Activated naive CD8-positive, alpha-beta T cell treated with anti-CD3 and anti-CD28 coated beads, Interleukin-2, amount 50 U/mL, for 16 hours (primary cell): ENCODE measurements around the gene AKT2.

ENCODE experiments used
- DNase-seq: peaks from one replicate; pipeline ENCODE4 v3.0.0-alpha.2; 2020; ENCODE audit warnings: low read depth, low spot score

Gene AKT2

DNA sequence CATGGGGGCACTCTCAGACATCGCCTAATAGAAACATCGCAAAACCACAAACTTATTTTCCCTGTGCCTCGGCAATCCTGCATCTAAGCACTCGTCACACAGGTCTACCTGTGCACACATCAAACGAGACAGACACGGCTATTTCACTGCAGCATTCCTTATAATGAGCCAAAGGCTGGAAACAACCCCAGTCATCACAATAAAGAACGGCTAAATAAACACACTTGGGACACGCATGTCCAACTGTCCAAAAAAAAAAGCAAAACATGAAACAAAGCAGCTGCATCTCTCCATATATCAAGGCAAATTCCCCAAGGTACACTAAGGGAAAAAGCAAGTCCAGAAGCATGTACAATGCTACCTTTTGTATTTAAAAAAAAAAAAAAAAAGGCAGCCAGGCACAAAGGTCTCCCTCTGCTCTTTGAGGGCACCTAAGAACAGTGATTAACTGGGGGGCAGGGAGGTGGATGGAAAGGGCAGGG, 31.5 kb downstream of the AKT2 start:
- DNase-seq = no peak

DNA sequence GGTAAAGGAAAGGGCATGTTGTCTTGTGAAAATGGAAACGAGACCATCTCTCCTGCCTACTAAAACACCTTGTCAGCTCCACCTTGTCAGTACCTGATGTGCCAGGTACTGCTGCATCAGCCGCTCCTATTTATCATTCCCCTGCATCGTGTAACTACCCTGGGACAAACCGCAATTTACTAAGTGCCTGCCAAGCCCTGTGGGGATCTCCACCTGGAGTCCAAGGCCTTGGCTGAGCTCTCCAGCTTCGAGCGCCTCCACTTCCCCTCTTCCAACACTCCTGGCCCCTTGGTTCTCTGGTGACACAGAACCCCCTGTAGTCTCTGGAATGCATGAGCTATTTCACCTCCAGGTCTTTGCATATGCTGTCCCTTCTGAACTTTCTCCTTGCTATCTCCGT, 32.8 kb downstream of the AKT2 start:
- no peak for DNase-seq

- DNase-seq = no peak
These were observed 33.2 kb downstream of the AKT2 start for GRCh38 chr19:40251991-40252390.

GRCh38 chr19:40251244-40251643, 33.9 kb downstream of the AKT2 start:
- DNase-seq = no peak

DNA sequence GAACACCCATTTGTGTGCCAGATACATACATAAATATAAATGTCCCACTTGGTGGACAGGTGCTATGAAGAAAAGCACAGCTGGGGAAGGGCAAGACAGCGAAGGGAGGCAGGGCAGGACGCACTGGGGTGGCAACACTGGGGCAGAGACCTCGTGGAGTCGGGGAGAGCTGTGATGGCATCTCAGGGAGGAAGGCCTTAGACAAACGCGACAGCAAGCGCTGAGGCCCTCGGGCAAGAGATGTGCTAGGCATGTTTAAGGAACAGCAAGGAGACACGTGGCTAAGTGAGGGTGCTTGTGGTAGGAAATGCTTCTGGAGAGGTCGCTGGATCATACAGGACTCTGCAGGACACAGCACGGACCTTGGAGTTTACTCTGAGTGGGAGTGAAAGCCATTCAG, 35.4 kb downstream of the AKT2 start:
- DNase-seq = no peak

- DNase-seq = no peak
These were observed 35.9 kb downstream of the AKT2 start for GRCh38 chr19:40249201-40249600.

DNA sequence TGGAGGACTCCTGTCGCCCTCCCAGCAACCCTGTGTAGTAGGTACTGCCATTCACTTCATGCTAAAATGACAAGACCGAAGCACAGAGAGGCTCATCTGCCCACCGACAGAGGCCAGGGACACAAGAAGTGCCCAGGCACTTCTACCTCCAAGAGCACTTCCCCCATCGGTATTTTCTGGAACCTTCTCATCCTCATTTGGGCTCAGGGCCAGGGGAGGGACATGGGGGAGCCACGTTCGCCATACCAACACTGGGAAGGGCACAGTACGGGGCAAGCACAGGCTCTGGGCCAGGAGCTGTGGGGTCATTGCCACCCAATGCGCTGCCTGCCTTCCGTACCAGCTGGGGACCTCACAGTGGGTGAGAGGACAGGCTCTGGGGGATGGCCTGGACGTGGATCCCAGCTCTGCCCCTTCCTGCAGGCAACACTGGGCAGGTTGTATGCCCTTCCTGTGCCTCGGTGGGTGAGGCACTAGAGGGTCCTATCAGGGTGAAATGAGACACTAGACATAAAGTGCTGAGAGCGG, 37.3 kb downstream of the AKT2 start:
- DNase-seq = no peak

DNA sequence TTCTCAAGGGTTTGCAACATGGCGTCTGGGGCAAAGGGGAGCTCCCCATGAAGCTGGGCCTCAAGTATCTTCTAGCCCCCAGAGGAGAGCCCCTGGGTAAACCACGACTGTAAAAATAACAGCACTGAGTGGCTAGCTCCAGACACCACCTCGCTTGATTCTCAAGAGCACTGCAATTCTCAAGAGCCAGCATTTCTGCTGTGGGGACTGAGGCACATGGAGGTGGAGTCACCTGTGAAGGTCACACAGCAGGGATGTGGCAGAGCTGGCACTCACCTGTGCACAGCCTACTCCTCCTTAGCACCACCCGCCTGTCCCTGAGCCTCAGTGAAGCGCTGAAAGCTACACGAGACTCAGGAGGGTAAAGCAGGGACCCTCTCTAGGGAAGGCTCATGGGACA, 38.0 kb downstream of the AKT2 start:
- no peak for DNase-seq

DNA sequence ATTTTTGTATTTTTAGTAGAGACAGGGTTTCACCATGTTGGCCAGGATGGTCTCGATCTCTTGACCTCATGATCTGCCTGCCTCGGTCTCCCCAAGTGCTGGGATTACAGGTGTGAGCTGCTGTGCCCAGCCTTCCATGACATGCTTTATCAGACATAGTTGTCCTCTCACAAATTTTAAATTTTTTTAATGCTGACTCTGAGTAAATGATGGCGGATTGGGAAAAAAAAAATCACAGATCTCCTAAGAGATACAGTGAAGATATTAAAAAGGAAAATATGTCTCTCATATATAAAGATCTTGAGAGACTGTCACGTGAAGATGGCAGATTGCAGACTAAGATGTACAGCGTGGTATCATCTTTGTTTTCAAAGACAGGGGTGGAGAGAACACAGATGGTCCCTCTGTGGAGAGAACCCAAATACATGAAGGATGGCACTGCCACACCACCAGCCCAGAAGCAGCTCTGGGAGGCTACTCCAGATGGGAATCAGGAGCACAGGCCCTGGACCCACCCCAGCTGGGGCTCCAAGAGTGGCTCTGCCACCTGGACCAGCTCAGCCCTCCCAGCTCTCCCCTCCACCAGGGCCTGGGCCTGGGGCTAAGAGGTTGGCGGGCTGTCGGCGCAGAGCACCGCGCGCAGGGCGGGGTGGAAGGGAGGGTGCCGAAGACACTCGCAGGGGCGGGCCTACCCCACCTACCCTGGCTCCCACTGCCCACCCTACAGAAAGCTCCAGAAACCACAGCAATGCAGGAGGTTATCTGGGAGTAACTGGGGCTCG, 38.7 kb downstream of the AKT2 start:
- DNase-seq = no peak

DNA sequence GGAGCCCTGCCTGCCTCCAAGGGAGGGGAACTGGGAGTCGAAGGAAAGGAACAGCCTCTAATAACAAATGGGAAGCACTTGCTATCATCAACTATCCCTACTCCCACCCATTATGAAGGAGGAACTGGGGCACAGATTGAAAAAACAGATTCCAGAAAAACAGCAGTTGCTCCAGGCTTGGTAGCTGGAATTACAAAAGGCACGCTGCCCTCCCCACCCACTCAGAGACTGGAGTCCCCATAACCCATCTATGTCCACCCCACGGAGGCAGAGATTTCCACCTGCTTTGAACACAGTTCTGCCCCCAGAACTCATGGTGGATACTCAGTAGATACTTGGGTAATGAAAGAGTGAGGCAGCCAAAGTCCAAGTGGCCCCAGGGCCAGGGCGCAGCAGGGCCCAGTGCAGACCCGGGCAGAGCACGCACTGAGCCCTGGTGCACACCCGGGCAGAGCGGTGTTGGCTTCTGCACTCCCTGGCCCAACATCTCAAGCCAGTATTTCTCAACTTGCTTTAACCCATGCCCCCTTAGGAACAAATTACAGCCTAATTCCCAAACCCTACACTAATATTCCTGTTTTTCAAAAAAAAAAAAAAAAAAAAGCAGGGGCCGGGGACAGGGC, 39.5 kb downstream of the AKT2 start:
- no peak for DNase-seq

- no peak for DNase-seq
These were observed 40.4 kb downstream of the AKT2 start for GRCh38 chr19:40244579-40245317.

- no peak for DNase-seq
These were observed 42.0 kb downstream of the AKT2 start for GRCh38 chr19:40243181-40243580.

DNA sequence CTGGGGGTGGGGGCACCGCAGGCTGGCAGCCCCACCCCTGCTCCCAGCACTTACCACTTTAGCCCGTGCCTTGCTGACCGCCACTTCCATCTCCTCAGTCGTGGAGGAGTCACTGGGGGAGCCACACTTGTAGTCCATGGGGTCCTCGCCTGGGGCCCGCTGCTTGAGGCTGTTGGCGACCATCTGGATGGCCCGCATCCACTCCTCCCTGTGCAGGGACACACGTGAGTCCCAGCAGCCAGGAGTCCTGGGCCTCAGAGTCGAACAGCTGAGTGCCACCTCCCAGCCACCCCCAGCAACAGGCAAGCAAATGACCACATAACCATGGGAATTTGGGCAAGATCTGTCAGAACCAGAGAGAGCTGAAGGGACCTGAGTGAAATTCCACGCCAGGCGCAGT, 42.7 kb downstream of the AKT2 start:
- no peak for DNase-seq

DNA sequence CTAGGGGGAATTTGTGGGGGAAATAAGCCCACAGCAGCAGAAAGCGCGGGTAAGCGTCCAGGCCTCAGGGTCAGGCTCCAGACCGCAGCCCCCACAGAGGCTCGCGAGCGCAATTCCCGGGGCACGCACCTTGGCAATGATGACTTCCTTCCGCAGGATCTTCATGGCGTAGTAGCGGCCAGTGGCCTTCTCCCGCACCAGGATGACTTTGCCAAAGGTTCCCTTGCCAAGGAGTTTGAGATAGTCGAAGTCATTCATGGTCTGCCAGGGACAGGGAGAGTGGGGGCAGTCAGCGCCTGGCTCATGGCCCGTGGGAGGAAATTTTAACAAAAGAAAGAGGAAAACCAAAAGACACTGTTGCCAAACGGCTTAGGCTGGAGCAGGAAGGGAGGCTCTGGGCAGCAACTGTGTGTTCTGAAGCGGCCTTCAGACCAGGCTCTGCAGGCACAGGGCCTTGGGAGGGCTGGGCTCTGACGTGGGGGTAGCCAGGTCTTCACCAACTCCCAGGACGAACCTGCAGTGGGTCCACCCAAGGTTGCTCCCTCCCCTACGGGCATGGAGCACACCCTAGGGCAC, 43.2 kb downstream of the AKT2 start:
- no peak for DNase-seq

- no peak for DNase-seq
These were observed 43.9 kb downstream of the AKT2 start for GRCh38 chr19:40241125-40241808.

- no peak for DNase-seq
These were observed 44.8 kb downstream of the AKT2 start for GRCh38 chr19:40240332-40240731.

DNA sequence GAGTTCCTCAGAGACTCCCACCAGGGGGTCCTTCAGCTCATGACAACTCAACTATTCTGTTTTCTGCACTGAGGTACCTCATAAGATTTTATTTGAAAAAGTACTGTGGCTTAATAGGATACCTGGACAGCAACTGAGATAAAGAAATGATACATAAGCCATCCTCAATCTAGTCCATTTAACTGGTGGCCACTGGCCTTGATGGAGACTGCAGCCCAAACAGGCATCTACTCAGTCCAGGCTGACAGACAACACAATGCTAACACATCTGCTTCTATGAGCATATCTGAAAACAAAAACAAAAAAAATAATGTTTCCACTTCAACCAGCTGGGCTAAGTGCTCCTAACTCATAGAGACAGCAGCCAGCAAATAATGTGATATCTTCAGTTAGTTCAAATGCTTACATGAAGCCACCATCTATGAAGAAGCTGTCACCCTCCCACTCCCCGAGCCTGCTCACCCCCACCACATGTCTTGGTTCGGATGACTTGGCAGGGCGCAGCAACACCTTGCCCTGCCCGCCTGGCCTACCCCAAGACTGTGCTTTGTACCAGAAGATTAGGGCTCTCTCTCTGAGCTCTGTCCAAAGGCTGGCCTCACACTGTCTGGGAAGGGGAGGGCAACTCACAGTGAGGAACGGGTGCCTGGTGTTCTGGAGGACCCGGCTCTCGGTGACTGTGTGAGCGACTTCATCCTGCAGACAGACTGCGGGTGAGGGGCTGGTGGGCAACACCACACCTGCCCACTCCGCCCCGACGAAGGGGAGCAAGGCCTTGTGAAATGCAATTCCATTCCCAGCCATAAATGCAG, 45.5 kb downstream of the AKT2 start:
- no peak for DNase-seq

GRCh38 chr19:40238775-40239174, 46.4 kb downstream of the AKT2 start:
- DNase-seq = no peak

DNA sequence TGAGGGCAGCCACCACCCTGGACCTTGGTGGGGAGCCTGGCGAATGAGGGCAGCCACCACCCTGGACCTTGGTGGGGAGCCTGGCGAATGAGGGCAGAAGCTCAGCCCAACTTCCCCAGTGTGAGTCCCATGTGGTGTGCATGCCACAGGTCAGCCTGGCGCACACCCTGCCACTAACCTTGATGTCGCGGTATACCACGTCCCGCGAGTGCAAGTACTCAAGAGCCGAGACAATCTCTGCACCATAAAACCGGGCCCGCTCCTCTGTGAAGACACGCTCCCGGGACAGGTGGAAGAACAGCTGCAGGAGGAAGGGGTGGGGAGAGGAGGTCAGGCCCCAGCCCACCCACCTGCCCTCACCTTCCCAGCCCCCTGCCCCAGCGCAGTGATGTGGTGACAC, 47.4 kb downstream of the AKT2 start:
- no peak for DNase-seq

DNA sequence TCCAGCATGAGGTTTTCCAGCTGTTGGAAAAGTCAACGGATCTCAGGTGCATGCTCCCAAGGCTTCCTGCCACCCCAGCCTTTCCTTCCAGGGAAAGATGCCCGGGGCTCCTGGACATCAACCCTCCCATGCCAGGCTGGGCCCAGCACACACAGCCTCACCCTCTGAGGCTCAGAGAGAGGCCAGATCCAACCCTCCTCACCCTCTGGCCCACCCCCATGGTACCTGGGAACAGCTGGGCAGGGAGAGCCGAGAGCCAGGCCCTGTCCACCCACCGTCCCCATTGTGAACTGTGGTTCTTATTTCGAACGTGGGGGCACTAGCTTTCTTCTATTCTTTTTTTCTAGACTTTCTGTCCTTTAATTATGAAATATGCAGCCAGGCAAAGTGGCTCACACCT, 48.8 kb downstream of the AKT2 start:
- DNase-seq = no peak

DNA sequence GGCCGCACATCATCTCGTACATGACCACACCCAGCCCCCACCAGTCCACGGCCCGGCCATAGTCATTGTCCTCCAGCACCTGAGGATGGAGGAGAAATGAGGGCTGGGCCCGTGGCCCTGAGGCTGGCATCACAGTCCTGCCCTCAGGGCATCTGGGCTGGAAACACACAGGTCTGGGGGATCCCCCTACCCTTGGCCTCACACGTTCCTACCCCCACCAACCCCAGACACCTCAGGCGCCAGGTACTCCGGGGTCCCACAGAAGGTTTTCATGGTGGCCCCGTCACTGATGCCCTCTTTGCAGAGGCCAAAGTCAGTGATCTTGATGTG, 49.2 kb downstream of the AKT2 start:
- DNase-seq = no peak
